Choroid plexus epithelial cell (primary cell): ENCODE results near the gene LRP2BP.

Source experiments
- DNase-seq: peaks from one replicate; pipeline ENCODE4 v3.0.0-alpha.2; 2010; ENCODE audit warnings: low read depth
- H3K4me3 ChIP-seq: 2 replicates; pipeline ENCODE4 v1.5.1; 2011; ENCODE audit warnings: low read depth, mild to moderate bottlenecking, control low read depth, low read length, moderate library complexity
- TF ChIP-seq, protein P1 (sequence below): conservative IDR thresholded peaks from 2 replicates; pipeline ENCODE4 v1.5.1; 2011; ENCODE audit warnings: low read depth, mild to moderate bottlenecking, control low read depth, inconsistent platforms, low read length, moderate library complexity

The LRP2BP gene

GRCh38 chr4:185395956-185396723 lies 416 bp upstream of the LRP2BP start:
- H3K4me3 ChIP-seq: peak overlapping the region; percentile 77
- TF ChIP-seq, protein P1, sequence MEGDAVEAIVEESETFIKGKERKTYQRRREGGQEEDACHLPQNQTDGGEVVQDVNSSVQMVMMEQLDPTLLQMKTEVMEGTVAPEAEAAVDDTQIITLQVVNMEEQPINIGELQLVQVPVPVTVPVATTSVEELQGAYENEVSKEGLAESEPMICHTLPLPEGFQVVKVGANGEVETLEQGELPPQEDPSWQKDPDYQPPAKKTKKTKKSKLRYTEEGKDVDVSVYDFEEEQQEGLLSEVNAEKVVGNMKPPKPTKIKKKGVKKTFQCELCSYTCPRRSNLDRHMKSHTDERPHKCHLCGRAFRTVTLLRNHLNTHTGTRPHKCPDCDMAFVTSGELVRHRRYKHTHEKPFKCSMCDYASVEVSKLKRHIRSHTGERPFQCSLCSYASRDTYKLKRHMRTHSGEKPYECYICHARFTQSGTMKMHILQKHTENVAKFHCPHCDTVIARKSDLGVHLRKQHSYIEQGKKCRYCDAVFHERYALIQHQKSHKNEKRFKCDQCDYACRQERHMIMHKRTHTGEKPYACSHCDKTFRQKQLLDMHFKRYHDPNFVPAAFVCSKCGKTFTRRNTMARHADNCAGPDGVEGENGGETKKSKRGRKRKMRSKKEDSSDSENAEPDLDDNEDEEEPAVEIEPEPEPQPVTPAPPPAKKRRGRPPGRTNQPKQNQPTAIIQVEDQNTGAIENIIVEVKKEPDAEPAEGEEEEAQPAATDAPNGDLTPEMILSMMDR: no peak
- peak; percentile 98 for DNase-seq

GRCh38 chr4:185394568-185395237 lies 1.0 kb downstream of the LRP2BP start:
- H3K4me3 ChIP-seq: no peak overlapping the region
- DNase-seq: no peak
- TF ChIP-seq, protein P1: no peak

- DNase-seq: no peak
- TF ChIP-seq, protein P1: no peak
- H3K4me3 ChIP-seq: no peak overlapping the region
Observed at GRCh38 chr4:185392156-185392555, 3.6 kb downstream of the LRP2BP start.

DNA sequence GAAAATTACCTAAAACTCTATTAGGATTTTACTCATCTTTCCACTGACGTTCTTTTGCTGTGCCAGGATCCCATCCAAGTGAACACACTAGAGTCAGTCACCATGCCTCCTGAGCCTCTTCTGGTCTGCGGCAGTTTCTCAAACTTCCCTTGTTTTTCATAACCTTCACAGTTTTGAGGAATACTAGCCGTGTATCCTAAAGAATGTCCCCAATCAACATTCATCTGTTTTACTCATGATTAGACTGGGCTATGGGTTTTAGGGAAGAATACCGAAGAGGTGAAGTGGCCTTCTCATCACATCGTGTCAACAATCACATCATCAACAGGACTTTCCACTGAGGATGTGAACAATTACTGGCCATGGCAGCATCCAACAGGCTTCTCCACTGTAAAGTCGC lies 4.8 kb downstream of the LRP2BP start:
- TF ChIP-seq, protein P1: no peak
- H3K4me3 ChIP-seq: no peak overlapping the region
- DNase-seq: no peak

DNA sequence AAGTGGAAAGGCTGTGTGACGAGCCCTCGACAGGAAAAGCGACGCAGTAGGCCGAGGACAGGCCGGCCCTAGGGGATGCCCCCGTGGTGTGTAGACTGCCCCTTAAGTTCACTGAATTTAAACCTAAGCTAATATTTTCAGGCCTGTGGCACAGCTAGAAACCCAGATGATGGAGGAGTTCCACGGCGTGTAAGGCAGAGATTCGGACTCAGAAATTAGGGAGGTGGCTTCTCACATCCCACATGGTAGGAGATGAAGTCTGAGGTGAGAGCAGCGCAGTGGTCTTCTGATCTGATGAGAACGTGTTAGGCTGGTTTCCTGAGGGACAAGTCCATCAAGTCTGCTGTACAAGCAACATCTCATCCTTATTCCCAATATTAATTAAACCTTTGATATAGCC lies 7.8 kb downstream of the LRP2BP start:
- TF ChIP-seq, protein P1: no peak
- no peak for DNase-seq
- H3K4me3 ChIP-seq: no peak overlapping the region

DNA sequence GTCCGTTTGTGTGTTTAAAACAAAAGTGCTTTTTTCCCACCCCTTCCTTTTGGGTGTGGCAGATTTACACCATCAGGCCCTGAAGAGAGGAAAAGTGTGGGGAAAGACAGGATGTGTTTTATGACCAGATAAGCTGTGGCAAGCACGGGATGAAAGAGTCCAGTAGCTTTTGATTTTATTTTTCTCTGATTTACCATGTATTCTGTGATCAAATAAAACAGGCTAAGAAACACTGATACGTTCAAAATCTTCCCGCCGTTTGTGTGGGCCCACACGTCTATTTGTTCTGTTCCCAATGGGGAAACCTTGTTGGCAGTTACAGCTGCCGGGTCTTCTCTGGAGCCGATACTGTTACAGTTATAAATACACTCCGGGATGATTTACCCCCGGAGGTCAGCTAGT lies 10.8 kb downstream of the LRP2BP start:
- DNase-seq: peak; percentile 15
- TF ChIP-seq, protein P1: no peak
- no peak overlapping the region for H3K4me3 ChIP-seq
